Mesendoderm (in vitro differentiated cells): ENCODE data around the gene FADS1.

ENCODE experiments used
- DNase-seq: peaks from one replicate; pipeline ENCODE4 v3.0.0; 2013
- H2AK5ac ChIP-seq: 2 replicates; pipeline ENCODE4 v1.6.1; 2013; ENCODE audit warnings: low read length, inconsistent platforms
- H2BK120ac ChIP-seq: 2 replicates; pipeline ENCODE4 v1.6.1; 2013; ENCODE audit warnings: low read depth, mild to moderate bottlenecking, low read length, moderate library complexity, mixed read lengths
- H2BK15ac ChIP-seq: replicated peaks from 2 replicates; pipeline ENCODE4 v1.6.1; 2013; ENCODE audit warnings: low read depth, mild to moderate bottlenecking, moderate library complexity
- H2BK5ac ChIP-seq: 2 replicates; pipeline ENCODE4 v1.6.1; 2013; ENCODE audit warnings: low read length, inconsistent platforms
- H3K18ac ChIP-seq: 2 replicates; pipeline ENCODE4 v1.6.1; 2013; ENCODE audit warnings: mild to moderate bottlenecking, low read length, mixed read lengths
- H3K23ac ChIP-seq: one replicate; pipeline ENCODE4 v1.6.1; 2013; ENCODE audit warnings: low read length
- H3K27ac ChIP-seq: 2 replicates; pipeline ENCODE4 v1.5.1; 2013; ENCODE audit warnings: low read depth, mild to moderate bottlenecking, inconsistent platforms, low read length, moderate library complexity
- H3K27me3 ChIP-seq: 2 replicates; pipeline ENCODE4 v1.6.1; 2013; ENCODE audit warnings: low read length, control low read depth, mild to moderate bottlenecking, inconsistent platforms; ENCODE audit not compliant: insufficient read depth, poor library complexity
- H3K36me3 ChIP-seq: 2 replicates; pipeline ENCODE4 v1.6.1; 2013; ENCODE audit warnings: low read length, inconsistent platforms; ENCODE audit not compliant: control insufficient read depth, insufficient read depth
- H3K4ac ChIP-seq: one replicate; pipeline ENCODE4 v1.6.1; 2013; ENCODE audit warnings: low read depth, mild to moderate bottlenecking, low read length, moderate library complexity
- H3K4me1 ChIP-seq: 2 replicates; pipeline ENCODE4 v1.6.1; 2013; ENCODE audit warnings: low read depth, low read length, inconsistent platforms; ENCODE audit not compliant: control insufficient read depth
- H3K4me2 ChIP-seq: 2 replicates; pipeline ENCODE4 v1.6.1; 2013; ENCODE audit warnings: low read length
- H3K4me3 ChIP-seq: 2 replicates; pipeline ENCODE4 v1.5.1; 2013; ENCODE audit warnings: mild to moderate bottlenecking, low read length
- H3K56ac ChIP-seq: one replicate; pipeline ENCODE4 v1.6.1; 2013; ENCODE audit warnings: low read length
- H3K79me1 ChIP-seq: 2 replicates; pipeline ENCODE4 v1.6.1; 2013; ENCODE audit warnings: low read length, inconsistent platforms
- H3K79me2 ChIP-seq: 2 replicates; pipeline ENCODE4 v1.6.1; 2013; ENCODE audit warnings: mild to moderate bottlenecking, low read length; ENCODE audit not compliant: control insufficient read depth, insufficient read depth
- H3K9ac ChIP-seq: 2 replicates; pipeline ENCODE4 v1.6.1; 2013; ENCODE audit warnings: low read length, inconsistent platforms
- H4K5ac ChIP-seq: one replicate; pipeline ENCODE4 v1.6.1; 2013; ENCODE audit warnings: low read length
- H4K8ac ChIP-seq: one replicate; pipeline ENCODE4 v1.6.1; 2013; ENCODE audit warnings: low read depth, mild to moderate bottlenecking, control low read depth, low read length, moderate library complexity
- WGBS: extraction: QIAGEN DNeasy Blood & Tissue Kit; methylation state at CpG from one replicate; pipeline ENCODE4 v1.1.7; 2013; ENCODE audit warnings: low lambda C conversion rate, missing lambda C conversion rate; ENCODE audit not compliant: insufficient coverage; ENCODE audit errors: extremely low coverage; 5-methylcytosine and 5-hydroxymethylcytosine counted together

Gene FADS1

GRCh38 chr11:61840371-61840770 lies 23.6 kb upstream of the FADS1 start:
- H3K9ac ChIP-seq: no peak overlapping the region
- no peak overlapping the region for H3K23ac ChIP-seq
- H3K79me1 ChIP-seq: peaks cover 20% of the 10 kb centered on the region
- no peak overlapping the region for H2BK120ac ChIP-seq
- H3K4me2 ChIP-seq: no peak overlapping the region
- H3K18ac ChIP-seq: no peak overlapping the region
- H3K4ac ChIP-seq: no peak overlapping the region
- H2BK15ac ChIP-seq: no peak overlapping the region
- H3K36me3 ChIP-seq: peaks cover 26% of the 10 kb centered on the region
- DNase-seq: no peak
- no peak overlapping the region for H3K56ac ChIP-seq
- H3K4me3 ChIP-seq: no peak overlapping the region
- H4K8ac ChIP-seq: no peak overlapping the region
- H3K27ac ChIP-seq: no peak overlapping the region
- no peak overlapping the region for H2AK5ac ChIP-seq
- H3K79me2 ChIP-seq: peaks cover 17% of the 10 kb centered on the region
- H3K27me3 ChIP-seq: no peaks in the 10 kb centered on the region
- no CpG with 5 or more reads among the region's 7 CpGs for WGBS
- H3K4me1 ChIP-seq: no peaks in the 10 kb centered on the region
- H4K5ac ChIP-seq: no peak overlapping the region
- H2BK5ac ChIP-seq: no peak overlapping the region

GRCh38 chr11:61839742-61840141 lies 22.9 kb upstream of the FADS1 start:
- peaks cover 21% of the 10 kb centered on the region for H3K79me2 ChIP-seq
- no peak overlapping the region for H2AK5ac ChIP-seq
- no peak overlapping the region for H3K4me2 ChIP-seq
- H3K4ac ChIP-seq: no peak overlapping the region
- no peaks in the 10 kb centered on the region for H3K27me3 ChIP-seq
- no peak overlapping the region for H4K8ac ChIP-seq
- no peak overlapping the region for H3K56ac ChIP-seq
- no peak overlapping the region for H4K5ac ChIP-seq
- no CpG with 5 or more reads among the region's 2 CpGs for WGBS
- H3K18ac ChIP-seq: no peak overlapping the region
- H3K36me3 ChIP-seq: peaks cover 23% of the 10 kb centered on the region
- no peak overlapping the region for H2BK120ac ChIP-seq
- H3K27ac ChIP-seq: no peak overlapping the region
- no peak overlapping the region for H3K23ac ChIP-seq
- no peak for DNase-seq
- H2BK5ac ChIP-seq: no peak overlapping the region
- peaks cover 17% of the 10 kb centered on the region for H3K79me1 ChIP-seq
- H3K9ac ChIP-seq: no peak overlapping the region
- no peak overlapping the region for H3K4me3 ChIP-seq
- no peaks in the 10 kb centered on the region for H3K4me1 ChIP-seq
- no peak overlapping the region for H2BK15ac ChIP-seq

GRCh38 chr11:61838921-61839320 lies 22.1 kb upstream of the FADS1 start:
- Histone ChIP-seq H3K4ac (no peak overlapping the region), H2BK5ac (no peak overlapping the region), H4K5ac (no peak overlapping the region), H2BK120ac (no peak overlapping the region), H3K23ac (no peak overlapping the region), H2BK15ac (no peak overlapping the region), H3K27ac (no peak overlapping the region), H3K18ac (no peak overlapping the region), H3K4me2 (no peak overlapping the region), H3K36me3 (peaks cover 23% of the 10 kb centered on the region), H3K4me3 (no peak overlapping the region), H3K27me3 (no peaks in the 10 kb centered on the region), H2AK5ac (no peak overlapping the region), H4K8ac (no peak overlapping the region), H3K9ac (no peak overlapping the region), H3K56ac (no peak overlapping the region), H3K79me2 (peaks cover 27% of the 10 kb centered on the region), H3K79me1 (peaks cover 19% of the 10 kb centered on the region), H3K4me1 (peaks cover 7% of the 10 kb centered on the region)
- no peak for DNase-seq
- WGBS: no CpG with 5 or more reads among the region's 10 CpGs

GRCh38 chr11:61838501-61838900 lies 21.7 kb upstream of the FADS1 start:
- H3K36me3 ChIP-seq: peaks cover 23% of the 10 kb centered on the region
- no peak overlapping the region for H3K9ac ChIP-seq
- H3K4me3 ChIP-seq: no peak overlapping the region
- no peak overlapping the region for H2BK5ac ChIP-seq
- peaks cover 31% of the 10 kb centered on the region for H3K79me2 ChIP-seq
- peaks cover 21% of the 10 kb centered on the region for H3K79me1 ChIP-seq
- H3K27ac ChIP-seq: no peak overlapping the region
- no peak overlapping the region for H3K23ac ChIP-seq
- H4K5ac ChIP-seq: no peak overlapping the region
- DNase-seq: no peak
- H3K4ac ChIP-seq: no peak overlapping the region
- H2BK15ac ChIP-seq: no peak overlapping the region
- no peak overlapping the region for H4K8ac ChIP-seq
- no peak overlapping the region for H2BK120ac ChIP-seq
- no peak overlapping the region for H3K18ac ChIP-seq
- no peak overlapping the region for H3K4me2 ChIP-seq
- peaks cover 10% of the 10 kb centered on the region for H3K4me1 ChIP-seq
- no peak overlapping the region for H2AK5ac ChIP-seq
- no peaks in the 10 kb centered on the region for H3K27me3 ChIP-seq
- no CpG with 5 or more reads among the region's 5 CpGs for WGBS
- H3K56ac ChIP-seq: no peak overlapping the region

GRCh38 chr11:61837411-61838005 lies 20.7 kb upstream of the FADS1 start:
- no peak overlapping the region for H4K8ac ChIP-seq
- H3K36me3 ChIP-seq: peaks cover 19% of the 10 kb centered on the region
- peak overlapping the region; percentile 72 for H3K23ac ChIP-seq
- peaks cover 10% of the 10 kb centered on the region for H3K4me1 ChIP-seq
- H3K27me3 ChIP-seq: no peaks in the 10 kb centered on the region
- no peak overlapping the region for H3K18ac ChIP-seq
- H2BK120ac ChIP-seq: no peak overlapping the region
- peaks cover 20% of the 10 kb centered on the region for H3K79me1 ChIP-seq
- H3K9ac ChIP-seq: no peak overlapping the region
- no peak overlapping the region for H3K56ac ChIP-seq
- H3K4me3 ChIP-seq: no peak overlapping the region
- no peak overlapping the region for H3K27ac ChIP-seq
- no peak overlapping the region for H3K4me2 ChIP-seq
- no peak overlapping the region for H2BK5ac ChIP-seq
- no CpG with 5 or more reads among the region's 15 CpGs for WGBS
- peaks cover 41% of the 10 kb centered on the region for H3K79me2 ChIP-seq
- H4K5ac ChIP-seq: no peak overlapping the region
- no peak for DNase-seq
- no peak overlapping the region for H2BK15ac ChIP-seq
- no peak overlapping the region for H2AK5ac ChIP-seq
- H3K4ac ChIP-seq: no peak overlapping the region

GRCh38 chr11:61836193-61836592 lies 19.4 kb upstream of the FADS1 start:
- H3K4me3 ChIP-seq: no peak overlapping the region
- no peak overlapping the region for H4K5ac ChIP-seq
- peaks cover 12% of the 10 kb centered on the region for H3K36me3 ChIP-seq
- H3K79me1 ChIP-seq: peaks cover 30% of the 10 kb centered on the region
- H4K8ac ChIP-seq: no peak overlapping the region
- H3K9ac ChIP-seq: no peak overlapping the region
- no peak for DNase-seq
- H2BK15ac ChIP-seq: no peak overlapping the region
- H3K79me2 ChIP-seq: peaks cover 54% of the 10 kb centered on the region
- H3K27ac ChIP-seq: no peak overlapping the region
- WGBS: no CpG with 5 or more reads among the region's 8 CpGs
- no peak overlapping the region for H2BK120ac ChIP-seq
- peaks cover 17% of the 10 kb centered on the region for H3K4me1 ChIP-seq
- no peak overlapping the region for H2AK5ac ChIP-seq
- no peak overlapping the region for H3K56ac ChIP-seq
- no peak overlapping the region for H3K4ac ChIP-seq
- no peaks in the 10 kb centered on the region for H3K27me3 ChIP-seq
- no peak overlapping the region for H3K23ac ChIP-seq
- H3K18ac ChIP-seq: no peak overlapping the region
- no peak overlapping the region for H3K4me2 ChIP-seq
- H2BK5ac ChIP-seq: no peak overlapping the region
